CD14-positive monocyte (primary cell): ENCODE data around the gene CNTN1. TPM values are rescaled to one million over a fixed set of nuclear protein-coding genes. Genes with fewer than 3 reads are reported as not detected.

ENCODE experiments used
- DNase-seq, 3 donors: peaks; one replicate each; pipeline ENCODE4 v3.0.0-alpha.2; 2011 to 2022
- H2AFZ ChIP-seq: 2 replicates; pipeline ENCODE4 v1.6.0; 2012; ENCODE audit warnings: mild to moderate bottlenecking, low read depth, low read length, inconsistent platforms; ENCODE audit not compliant: insufficient read depth, poor library complexity, severe bottlenecking
- H3K27ac ChIP-seq, 2 donors: 1 replicate in 1 of 2; 2 replicates in 1 of 2; pipeline ENCODE4 v1.5.1; 2012 to 2013; ENCODE audit warnings: low read length in 2 of 2, control low read depth in 1 of 2, inconsistent platforms in 1 of 2, low read depth in 1 of 2, mild to moderate bottlenecking in 1 of 2
- H3K27me3 ChIP-seq, 2 donors: one replicate each; pipeline versions ENCODE4 v1.6.0 to v1.6.1; 2011 to 2013; ENCODE audit warnings: low read length in 2 of 2; ENCODE audit not compliant: control insufficient read depth in 2 of 2, insufficient read depth in 2 of 2
- H3K36me3 ChIP-seq, 2 donors: replicated peaks in 1 of 2; 1 replicate in 1 of 2; 2 replicates in 1 of 2; pipeline versions ENCODE4 v1.5.1 to v1.6.1; 2012 to 2013; ENCODE audit warnings: low read length in 2 of 2, control low read depth in 1 of 2, inconsistent platforms in 1 of 2, mild to moderate bottlenecking in 1 of 2; ENCODE audit not compliant: insufficient read depth in 2 of 2, control insufficient read depth in 1 of 2
- H3K4me1 ChIP-seq, 2 donors: 1 replicate in 1 of 2; 2 replicates in 1 of 2; pipeline versions ENCODE4 v1.5.1 to v1.6.1; 2012 to 2013; ENCODE audit warnings: low read length in 2 of 2, control low read depth in 1 of 2, inconsistent platforms in 1 of 2, mild to moderate bottlenecking in 1 of 2, moderate library complexity in 1 of 2; ENCODE audit not compliant: insufficient read depth in 2 of 2, control insufficient read depth in 1 of 2
- H3K4me2 ChIP-seq: replicated peaks from 2 replicates; pipeline ENCODE3; 2012; ENCODE audit warnings: low read length, moderate library complexity, mild to moderate bottlenecking; ENCODE audit not compliant: poor library complexity, severe bottlenecking; ENCODE audit errors: extremely low read depth
- H3K4me3 ChIP-seq, 3 experiments: fragments of 200-600 bp in 1 of 3; sonication (generic) in 1 of 3; replicated peaks in 1 of 3; 1 replicate in 2 of 3; 2 replicates in 1 of 3; pipeline ENCODE4 v1.5.1; 2011 to 2013; ENCODE audit warnings: low read length in 3 of 3, mild to moderate bottlenecking in 3 of 3, control low read depth in 2 of 3, low read depth in 2 of 3, inconsistent platforms in 1 of 3, moderate library complexity in 1 of 3
- H3K79me2 ChIP-seq: 2 replicates; pipeline ENCODE4 v1.6.0; 2012; ENCODE audit warnings: mild to moderate bottlenecking, control low read depth, inconsistent platforms, low read length, moderate library complexity; ENCODE audit not compliant: insufficient read depth
- H3K9ac ChIP-seq: 2 replicates; pipeline ENCODE4 v1.6.0; 2017; ENCODE audit warnings: low read length, mild to moderate bottlenecking; ENCODE audit not compliant: insufficient read depth, poor library complexity, severe bottlenecking
- H3K9me3 ChIP-seq, 2 donors: replicated peaks in 1 of 2; 1 replicate in 1 of 2; 2 replicates in 1 of 2; pipeline versions ENCODE4 v1.5.1 to v1.6.1; 2012 to 2013; ENCODE audit warnings: low read length in 2 of 2, control low read depth in 1 of 2; ENCODE audit not compliant: control insufficient read depth in 1 of 2, insufficient read depth in 1 of 2
- H4K20me1 ChIP-seq: 2 replicates; pipeline ENCODE4 v1.6.0; 2012; ENCODE audit warnings: mild to moderate bottlenecking, low read length, control low read depth, moderate library complexity; ENCODE audit not compliant: insufficient read depth
- H3K27ac Mint-ChIP-seq, 7 donors: one replicate each; pipeline ENCODE4 v1.8.0; 2020; ENCODE audit warnings: mild to moderate bottlenecking in 7 of 7, mixed read lengths in 7 of 7, moderate library complexity in 6 of 7, inconsistent platforms in 2 of 7
- H3K27me3 Mint-ChIP-seq, 3 donors: one replicate each; pipeline ENCODE4 v1.8.0; 2021 to 2022; ENCODE audit warnings: low read depth in 3 of 3, mild to moderate bottlenecking in 3 of 3, mixed read lengths in 3 of 3, moderate library complexity in 3 of 3, inconsistent platforms in 1 of 3
- H3K36me3 Mint-ChIP-seq, 2 donors: one replicate each; pipeline ENCODE4 v1.8.0; 2020; ENCODE audit warnings: mixed read lengths in 2 of 2, inconsistent platforms in 1 of 2, mild to moderate bottlenecking in 1 of 2
- H3K4me1 Mint-ChIP-seq: one replicate; pipeline ENCODE4 v1.8.0; 2020; ENCODE audit warnings: mild to moderate bottlenecking, mixed read lengths
- H3K4me3 Mint-ChIP-seq, 2 donors: one replicate each; pipeline ENCODE4 v1.8.0; 2020; ENCODE audit warnings: mild to moderate bottlenecking in 2 of 2, mixed read lengths in 2 of 2, moderate library complexity in 1 of 2
- H3K9me3 Mint-ChIP-seq, 7 donors: one replicate each; pipeline ENCODE4 v1.8.0; 2020 to 2022; ENCODE audit warnings: mixed read lengths in 7 of 7, mild to moderate bottlenecking in 6 of 7, moderate library complexity in 6 of 7, inconsistent platforms in 2 of 7
- WGBS: methylation state at CpG from one replicate; pipeline ENCODE4 v1.1.5; 2013; ENCODE audit warnings: missing lambda C conversion rate; ENCODE audit not compliant: insufficient coverage; 5-methylcytosine and 5-hydroxymethylcytosine counted together
- intact Hi-C, 2 donors: fragments of 100-400 bp; cut with micrococcal nuclease; formaldehyde crosslinking; loops; one replicate each; pipeline versions ENCODE4 v1.15.0 to v1.15.1; 2023
- polyA plus RNA-seq, 3 donors: library from polyadenylated mRNA; depleted of rRNA in 1 of 3; unstranded in 2 of 3; stranded (reverse) in 1 of 3; fragments of 300-500 nt in 2 of 3; fragments of >200 nt in 1 of 3; fragmentation: Illumina TruSeq in 2 of 3; gene quantifications; 1 replicate in 2 of 3; 2 replicates in 1 of 3; pipeline ENCODE4 v1.2.3, GENCODE V29; 2012 to 2021
- TF ChIP-seq, protein P1 (sequence below): fragments of 200-600 bp; IDR thresholded peaks from one replicate; pipeline ENCODE4 v1.8.0; 2022; ENCODE audit warnings: antibody characterized with exemption, mild to moderate bottlenecking

Gene CNTN1
- polyA plus RNA-seq, 3 donors, result not detected

DNA sequence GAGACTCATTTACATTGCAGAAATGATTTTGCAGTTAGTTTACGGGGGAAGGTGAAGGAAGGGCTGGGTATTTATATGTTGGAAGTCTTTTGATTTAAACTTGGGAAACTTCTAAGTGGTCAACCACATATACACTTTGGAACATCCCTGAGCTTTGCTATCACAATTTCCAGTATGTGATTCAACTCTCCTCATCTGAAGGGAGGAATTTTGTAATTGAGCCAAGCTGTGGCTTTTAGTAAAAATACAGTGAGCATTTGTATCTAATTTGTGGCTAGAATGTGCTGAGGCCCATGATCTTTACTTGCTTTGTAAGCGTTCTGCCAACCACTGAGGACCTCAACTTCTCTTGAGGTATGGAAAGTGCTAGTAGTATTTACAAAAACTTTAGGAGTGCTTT, 260.8 kb downstream of the CNTN1 start:
- Histone ChIP-seq H3K4me3 (no peak overlapping the region), H3K4me2 (no peak overlapping the region), H3K27ac (no peak overlapping the region), H3K9ac (no peak overlapping the region), H3K27me3 (no peaks in the 10 kb centered on the region), H4K20me1 (no peaks in the 10 kb centered on the region), H3K9me3 (no peaks in the 10 kb centered on the region), H3K79me2 (no peaks in the 10 kb centered on the region), H3K36me3 (no peaks in the 10 kb centered on the region), H3K4me1 (no peaks in the 10 kb centered on the region), H2AFZ (no peak overlapping the region)
- no peaks in the 10 kb centered on the region for H3K36me3 Mint-ChIP-seq
- WGBS, result no CpG with 5 or more reads among the region's 2 CpGs
- no peak overlapping the region for H3K27ac Mint-ChIP-seq
- intact Hi-C loops, result no loop called here
- H3K4me1 Mint-ChIP-seq, result no peaks in the 10 kb centered on the region
- no peak for DNase-seq
- peaks cover 0 to 1% (median 0%) of the 10 kb centered on the region in 3 donors for H3K27me3 Mint-ChIP-seq
- H3K4me3 Mint-ChIP-seq, result no peak overlapping the region
- H3K9me3 Mint-ChIP-seq, result peaks cover 0 to 4% (median 0%) of the 10 kb centered on the region in 7 donors
- TF ChIP-seq, protein P1, sequence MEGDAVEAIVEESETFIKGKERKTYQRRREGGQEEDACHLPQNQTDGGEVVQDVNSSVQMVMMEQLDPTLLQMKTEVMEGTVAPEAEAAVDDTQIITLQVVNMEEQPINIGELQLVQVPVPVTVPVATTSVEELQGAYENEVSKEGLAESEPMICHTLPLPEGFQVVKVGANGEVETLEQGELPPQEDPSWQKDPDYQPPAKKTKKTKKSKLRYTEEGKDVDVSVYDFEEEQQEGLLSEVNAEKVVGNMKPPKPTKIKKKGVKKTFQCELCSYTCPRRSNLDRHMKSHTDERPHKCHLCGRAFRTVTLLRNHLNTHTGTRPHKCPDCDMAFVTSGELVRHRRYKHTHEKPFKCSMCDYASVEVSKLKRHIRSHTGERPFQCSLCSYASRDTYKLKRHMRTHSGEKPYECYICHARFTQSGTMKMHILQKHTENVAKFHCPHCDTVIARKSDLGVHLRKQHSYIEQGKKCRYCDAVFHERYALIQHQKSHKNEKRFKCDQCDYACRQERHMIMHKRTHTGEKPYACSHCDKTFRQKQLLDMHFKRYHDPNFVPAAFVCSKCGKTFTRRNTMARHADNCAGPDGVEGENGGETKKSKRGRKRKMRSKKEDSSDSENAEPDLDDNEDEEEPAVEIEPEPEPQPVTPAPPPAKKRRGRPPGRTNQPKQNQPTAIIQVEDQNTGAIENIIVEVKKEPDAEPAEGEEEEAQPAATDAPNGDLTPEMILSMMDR, result no peak

DNA sequence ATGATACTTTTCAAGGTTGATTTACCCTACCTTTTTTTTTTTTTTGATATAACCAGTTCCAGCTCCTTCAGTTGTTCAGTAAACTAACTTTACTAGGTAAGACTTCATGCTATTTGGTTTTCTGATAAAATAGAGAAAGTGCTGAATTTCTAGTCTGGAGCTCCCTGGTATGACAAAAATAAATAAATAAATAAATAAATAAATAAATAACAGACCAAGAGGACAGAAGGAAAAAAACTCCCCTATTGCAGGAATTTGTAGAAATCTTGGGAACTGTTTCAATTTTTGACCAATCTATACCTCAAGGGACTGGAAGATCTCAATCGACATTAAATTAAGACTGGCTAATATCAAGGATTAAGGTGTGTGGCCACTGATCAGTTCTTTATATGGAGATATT, 265.2 kb downstream of the CNTN1 start:
- no peak overlapping the region for H3K4me2 ChIP-seq
- no peaks in the 10 kb centered on the region for H4K20me1 ChIP-seq
- no peaks in the 10 kb centered on the region for H3K4me1 ChIP-seq
- no peaks in the 10 kb centered on the region for H3K79me2 ChIP-seq
- WGBS, result no CpG with 5 or more reads among the region's 1 CpG
- TF ChIP-seq, protein P1, result no peak
- H3K9ac ChIP-seq, result no peak overlapping the region
- no peak overlapping the region for H3K4me3 ChIP-seq
- no peak overlapping the region for H2AFZ ChIP-seq
- Mint-ChIP-seq H3K27ac (no peak overlapping the region), H3K27me3 (peaks cover 0 to 1% (median 0%) of the 10 kb centered on the region in 3 donors), H3K9me3 (peaks cover 0 to 4% (median 0%) of the 10 kb centered on the region in 7 donors), H3K4me3 (no peak overlapping the region), H3K36me3 (no peaks in the 10 kb centered on the region), H3K4me1 (no peaks in the 10 kb centered on the region)
- no peak overlapping the region for H3K27ac ChIP-seq
- intact Hi-C loops, result no loop called here
- no peaks in the 10 kb centered on the region for H3K9me3 ChIP-seq
- H3K27me3 ChIP-seq, result no peaks in the 10 kb centered on the region
- H3K36me3 ChIP-seq, result no peaks in the 10 kb centered on the region
- DNase-seq, result no peak
